CD4-positive, alpha-beta T cell treated with Interferon alpha-2 for 1 hour (primary cell): ENCODE data around the gene COA3.

ENCODE experiments used
- DNase-seq, 2 donors: peaks; one replicate each; pipeline ENCODE4 v3.0.0-alpha.2; 2020 to 2022

The COA3 gene, protein sequence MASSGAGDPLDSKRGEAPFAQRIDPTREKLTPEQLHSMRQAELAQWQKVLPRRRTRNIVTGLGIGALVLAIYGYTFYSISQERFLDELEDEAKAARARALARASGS

DNA sequence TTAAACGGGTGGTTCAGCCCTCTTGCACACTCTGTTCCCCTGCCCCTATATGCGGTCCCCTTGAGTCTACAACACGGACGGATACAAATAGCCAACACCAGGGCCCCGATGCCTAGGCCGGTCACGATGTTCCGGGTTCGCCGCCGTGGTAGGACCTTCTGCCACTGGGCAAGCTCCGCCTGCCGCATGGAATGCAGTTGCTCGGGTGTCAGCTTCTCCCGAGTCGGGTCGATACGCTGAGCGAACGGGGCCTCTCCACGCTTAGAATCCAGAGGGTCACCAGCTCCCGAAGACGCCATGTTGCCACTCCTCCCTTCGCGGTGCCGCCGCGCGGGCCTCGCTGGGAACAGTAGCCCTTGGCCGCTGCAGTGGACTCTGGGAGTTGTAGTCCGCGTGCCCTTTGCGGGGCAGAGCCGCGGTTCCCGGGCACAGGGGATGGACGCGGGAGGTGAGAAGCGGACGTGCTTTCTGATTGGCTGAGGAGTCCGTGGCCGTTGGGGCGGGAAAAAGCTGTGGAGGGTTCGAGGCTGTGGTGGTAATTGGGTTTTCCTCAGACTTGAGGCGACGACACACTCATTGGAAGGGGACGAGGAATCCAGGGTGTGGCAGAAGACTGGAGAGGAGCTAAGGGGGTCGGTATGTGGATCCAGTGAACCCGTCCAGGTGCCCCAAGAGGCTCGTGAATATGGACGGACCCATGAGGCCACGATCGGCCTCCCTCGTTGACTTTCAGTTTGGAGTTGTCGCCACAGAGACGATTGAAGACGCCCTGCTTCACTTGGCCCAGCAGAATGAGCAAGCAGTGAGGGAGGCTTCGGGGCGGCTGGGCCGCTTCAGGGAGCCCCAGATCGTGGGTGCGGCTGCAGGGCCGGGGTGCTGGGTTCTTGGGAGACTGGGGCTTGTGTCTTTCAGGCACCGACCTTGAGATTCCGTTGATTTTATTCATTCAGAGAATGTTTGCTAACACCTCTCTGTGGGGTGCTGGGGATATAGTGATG is at the start of gene COA3, which contains the start of gene CNTD1:
Gene COA3 (minus strand): TSS at position 322 of the 998 bp plus-strand sequence. CDS start 23 bp downstream, at position 299.
Gene CNTD1 (plus strand): TSS at position 479 of the 998 bp plus-strand sequence. CDS start 207 bp downstream, at position 686.
- DNase-seq = peak; percentile 74 to 80

DNA sequence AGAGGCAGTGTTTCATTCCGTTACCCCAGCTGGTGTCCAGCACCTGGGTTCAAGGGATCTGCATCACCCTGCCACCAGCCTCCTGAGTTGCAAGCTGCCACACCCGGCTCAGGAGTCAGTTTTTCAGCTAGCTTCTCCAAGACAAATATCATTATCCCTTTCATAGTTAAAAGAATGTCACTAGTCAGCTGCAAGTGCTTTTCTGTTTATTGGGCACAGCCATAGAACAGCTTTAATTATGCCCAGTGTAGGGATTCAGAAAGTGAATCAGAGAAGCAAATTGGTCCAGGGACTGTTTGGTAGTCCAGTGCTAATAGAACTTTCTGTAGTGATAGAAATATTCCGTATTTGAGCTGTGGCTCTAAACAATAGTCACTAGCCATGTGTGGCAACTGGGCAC is 49.6 kb upstream of the COA3 start:
- DNase-seq = no peak

DNA sequence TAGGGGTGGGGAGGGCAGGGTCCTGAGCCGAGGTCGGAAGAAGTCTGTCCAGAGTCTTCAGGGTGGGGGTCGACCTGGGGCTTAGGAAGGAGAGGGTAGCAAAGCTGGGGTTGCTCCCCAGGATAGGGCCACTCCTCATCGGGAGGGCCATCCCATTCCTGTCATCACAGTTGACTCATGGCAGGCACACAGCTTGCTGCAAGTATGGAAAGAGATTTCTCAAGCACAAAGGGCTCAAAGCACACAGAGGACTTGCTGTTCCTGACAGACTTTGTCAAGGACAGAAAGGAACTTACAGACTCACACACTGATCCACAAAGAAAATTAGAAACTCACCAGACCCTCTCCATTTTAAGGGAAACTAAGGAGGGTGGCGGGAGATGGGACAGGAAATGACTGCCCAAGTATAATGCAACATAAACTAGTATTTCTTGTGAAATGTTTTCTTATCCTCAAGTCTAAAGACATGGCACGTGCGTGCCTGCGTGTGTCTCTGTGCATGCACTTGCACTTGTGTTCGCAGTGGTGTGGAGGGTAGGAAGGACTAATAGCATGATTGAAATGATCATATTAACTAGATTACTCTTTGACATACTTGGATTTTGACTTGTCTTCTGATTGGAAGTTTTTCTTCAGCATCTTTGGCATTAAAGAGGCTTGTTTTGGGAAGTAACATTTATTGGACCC is 48.2 kb upstream of the COA3 start:
- no peak for DNase-seq

DNA sequence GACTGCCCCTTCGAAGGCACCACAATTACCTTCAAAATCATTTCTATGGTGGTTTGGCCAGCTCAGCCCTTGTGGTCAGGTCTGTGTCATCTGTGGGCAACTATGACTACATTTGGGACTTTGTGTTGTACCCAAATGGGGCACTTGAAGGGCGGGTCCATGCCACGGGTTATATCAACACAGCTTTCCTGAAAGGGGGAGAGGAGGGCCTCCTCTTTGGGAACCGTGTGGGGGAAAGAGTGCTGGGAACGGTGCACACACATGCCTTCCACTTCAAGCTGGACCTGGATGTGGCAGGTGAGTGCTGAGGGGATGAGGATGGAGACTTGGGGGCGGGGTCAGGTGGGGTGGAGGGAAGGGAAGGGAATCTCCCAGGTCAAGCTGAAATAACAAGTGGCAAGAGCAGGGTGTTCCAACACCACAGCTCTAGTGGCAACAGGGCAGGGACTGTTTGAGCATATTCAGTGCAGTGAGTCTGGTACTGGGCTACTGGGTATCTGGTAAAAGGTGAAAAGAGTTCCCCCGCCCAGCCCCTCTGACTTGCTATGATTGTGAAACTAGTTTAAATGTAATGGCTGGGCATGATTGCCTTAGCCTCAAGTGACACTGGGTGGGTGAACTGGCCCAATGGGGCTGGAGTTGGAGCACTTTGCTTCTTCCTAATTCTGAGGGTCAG is 47.6 kb upstream of the COA3 start:
- no peak for DNase-seq

DNA sequence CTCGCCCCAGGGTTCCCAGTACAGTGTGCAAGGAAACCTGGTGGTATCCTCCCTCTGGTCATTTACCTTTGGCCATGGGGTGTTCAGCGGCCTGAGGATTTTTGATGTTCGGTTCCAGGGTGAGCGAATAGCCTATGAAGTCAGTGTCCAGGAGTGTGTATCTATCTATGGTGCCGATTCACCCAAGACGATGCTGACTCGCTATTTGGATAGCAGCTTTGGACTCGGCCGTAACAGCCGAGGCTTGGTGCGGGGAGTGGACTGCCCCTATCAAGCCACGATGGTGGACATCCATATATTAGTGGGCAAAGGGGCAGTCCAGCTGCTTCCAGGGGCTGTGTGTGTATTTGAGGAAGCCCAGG is 47.0 kb upstream of the COA3 start:
- no peak for DNase-seq

DNA sequence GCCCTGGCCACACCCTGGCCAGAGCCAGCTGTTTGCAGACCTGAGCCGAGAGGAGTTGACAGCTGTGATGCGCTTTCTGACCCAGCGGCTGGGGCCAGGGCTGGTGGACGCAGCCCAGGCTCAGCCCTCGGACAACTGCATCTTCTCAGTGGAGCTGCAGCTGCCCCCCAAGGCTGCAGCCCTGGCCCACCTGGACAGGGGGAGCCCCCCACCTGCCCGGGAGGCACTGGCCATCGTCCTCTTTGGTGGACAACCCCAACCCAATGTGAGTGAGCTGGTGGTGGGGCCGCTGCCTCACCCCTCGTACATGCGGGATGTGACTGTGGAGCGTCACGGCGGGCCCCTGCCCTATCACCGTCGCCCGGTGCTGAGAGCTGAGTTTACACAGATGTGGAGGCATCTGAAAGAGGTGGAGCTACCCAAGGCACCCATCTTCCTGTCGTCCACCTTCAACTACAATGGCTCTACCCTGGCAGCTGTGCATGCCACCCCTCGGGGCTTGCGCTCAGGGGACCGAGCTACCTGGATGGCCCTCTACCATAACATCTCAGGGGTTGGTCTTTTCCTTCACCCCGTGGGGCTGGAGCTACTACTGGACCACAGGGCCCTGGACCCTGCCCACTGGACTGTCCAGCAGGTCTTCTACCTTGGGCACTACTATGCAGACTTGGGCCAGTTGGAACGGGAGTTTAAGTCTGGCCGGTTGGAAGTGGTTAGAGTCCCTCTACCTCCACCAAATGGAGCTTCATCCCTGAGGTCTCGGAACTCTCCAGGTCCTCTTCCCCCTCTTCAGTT is 46.5 kb upstream of the COA3 start:
- DNase-seq = no peak

DNA sequence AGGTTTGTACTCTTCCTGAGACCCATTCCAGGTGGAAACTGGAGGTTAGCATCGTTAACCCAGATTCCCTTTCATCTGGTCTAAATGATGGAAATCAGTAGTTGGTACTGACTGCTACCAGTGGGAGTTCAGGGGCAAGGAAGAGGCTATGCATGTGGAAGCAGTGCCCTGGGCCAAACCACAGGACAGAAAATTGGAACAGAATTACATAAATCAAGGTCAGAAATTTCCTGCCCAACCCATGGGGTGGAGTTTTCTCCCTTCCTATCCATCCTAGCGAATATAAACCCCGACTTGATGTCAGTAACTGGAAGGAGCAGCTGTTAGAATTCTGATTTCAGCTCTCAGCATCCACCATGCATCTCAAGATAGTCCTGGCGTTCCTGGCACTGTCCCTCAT is 45.8 kb upstream of the COA3 start, which contains the start of gene AOC2:
Gene AOC2 (plus strand): TSS at position 310 of the 400 bp plus-strand sequence. CDS start 47 bp downstream, at position 357.
- DNase-seq = no peak

DNA sequence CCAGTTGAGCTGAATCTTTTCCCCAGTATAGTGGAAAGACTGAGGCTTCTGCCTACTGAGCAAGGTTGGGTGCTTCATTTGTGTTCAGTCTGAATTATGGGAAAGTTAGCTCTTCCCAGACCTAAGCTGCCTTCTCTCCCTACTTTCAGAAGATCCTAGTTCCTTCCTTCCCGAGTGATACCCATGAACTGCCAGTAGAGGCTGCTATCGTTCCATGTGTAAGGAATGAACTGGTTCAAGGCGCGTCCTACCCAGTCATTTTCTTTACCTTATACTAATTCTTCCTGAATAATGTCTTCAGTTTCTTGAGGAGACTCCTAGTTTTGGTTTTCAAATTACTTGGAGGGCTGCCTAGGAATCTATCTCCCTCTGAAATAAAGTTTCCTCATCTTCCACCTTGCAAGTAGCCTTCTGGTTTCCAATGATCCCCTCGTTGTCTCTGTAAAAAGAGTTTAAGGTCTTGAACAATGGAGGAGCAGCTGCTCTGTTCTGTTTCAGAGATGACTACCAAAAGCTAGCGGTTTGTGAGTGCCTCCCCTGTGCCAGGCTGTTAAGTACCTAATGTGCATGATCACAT is 44.9 kb upstream of the COA3 start:
- peak; percentile 14 to 31 for DNase-seq

DNA sequence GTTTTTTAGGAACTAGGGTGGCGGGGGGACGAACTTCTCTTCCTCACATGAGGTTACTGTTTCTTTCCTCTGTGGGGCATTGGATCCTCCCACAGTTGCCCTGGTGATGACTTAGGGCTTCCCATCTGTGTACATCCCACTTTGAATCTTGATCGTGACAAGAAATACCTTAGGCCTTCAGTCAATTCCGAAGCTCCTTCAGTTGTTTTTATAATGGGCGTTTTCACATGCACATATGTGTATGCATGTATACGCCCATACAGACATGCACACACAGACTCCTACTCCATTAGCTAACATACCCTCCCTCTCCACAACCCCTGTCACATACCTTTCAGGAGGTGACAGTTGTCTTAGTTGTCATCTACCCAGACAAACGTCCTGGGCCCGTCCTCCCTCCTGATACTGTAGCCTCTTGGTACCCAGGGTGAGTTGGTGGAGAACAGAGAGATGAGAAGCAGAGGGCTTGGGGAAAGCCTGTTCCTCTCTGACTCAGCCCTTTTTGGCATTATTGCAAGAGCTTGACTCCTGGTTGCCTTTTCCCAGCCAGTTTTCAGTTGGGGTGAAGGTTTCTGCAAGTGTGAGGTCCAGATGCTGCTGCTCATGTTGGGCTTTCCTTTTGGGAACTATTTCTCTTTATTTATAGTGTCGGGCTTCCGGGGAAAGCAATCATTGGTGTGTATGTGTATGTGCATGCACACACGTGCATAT is 43.6 kb upstream of the COA3 start:
- no peak for DNase-seq

DNA sequence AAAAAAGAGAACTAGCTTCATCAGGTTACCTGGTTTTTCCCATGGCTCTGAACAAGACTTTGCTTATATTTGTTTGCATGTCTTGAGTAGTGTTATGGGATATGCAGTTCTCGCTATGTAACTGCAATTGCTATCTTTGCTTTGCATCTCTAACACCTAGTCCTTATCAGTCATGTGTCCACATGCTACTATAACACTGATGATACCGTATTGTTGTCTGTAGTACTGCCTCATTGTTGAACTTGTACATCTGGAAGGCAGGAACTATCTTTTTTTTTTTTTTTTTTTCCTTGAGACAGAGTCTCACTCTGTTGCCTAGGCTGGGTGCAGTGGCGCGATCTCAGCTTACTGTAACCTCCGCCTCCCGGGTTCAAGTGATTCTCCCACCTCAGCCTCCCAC is 37.2 kb upstream of the COA3 start:
- no peak for DNase-seq

DNA sequence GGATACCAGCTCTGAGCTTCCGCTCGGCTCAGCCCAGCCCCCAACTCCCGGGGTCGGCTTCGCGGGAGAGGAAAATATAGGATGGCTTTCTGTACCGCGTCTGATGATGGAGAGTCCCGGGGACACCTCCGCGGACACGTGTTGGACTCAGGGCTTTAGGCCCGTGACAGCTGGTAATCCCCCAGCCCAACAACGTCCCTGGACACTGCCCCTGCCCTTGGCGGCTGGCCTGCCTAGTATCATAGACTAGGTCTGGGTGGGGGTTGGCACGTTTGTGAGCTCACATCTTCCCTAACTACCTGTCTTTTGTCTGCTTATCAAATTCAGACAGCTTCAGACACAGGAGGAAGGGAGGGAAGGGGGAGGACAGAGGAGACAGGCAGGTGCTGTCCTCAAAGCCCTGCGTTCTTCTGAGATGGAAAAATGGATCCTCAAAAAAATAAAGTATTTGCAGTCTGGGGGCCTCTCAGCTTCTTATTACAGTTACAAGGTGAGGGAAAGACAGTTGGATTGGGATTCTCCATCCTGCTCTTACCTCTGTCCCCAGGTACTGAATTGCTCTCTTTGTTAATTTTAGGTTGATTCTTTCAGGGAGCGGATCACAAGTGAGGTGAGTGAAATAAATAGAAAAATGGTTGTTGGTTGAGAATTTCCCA is 35.4 kb upstream of the COA3 start:
- no peak for DNase-seq

DNA sequence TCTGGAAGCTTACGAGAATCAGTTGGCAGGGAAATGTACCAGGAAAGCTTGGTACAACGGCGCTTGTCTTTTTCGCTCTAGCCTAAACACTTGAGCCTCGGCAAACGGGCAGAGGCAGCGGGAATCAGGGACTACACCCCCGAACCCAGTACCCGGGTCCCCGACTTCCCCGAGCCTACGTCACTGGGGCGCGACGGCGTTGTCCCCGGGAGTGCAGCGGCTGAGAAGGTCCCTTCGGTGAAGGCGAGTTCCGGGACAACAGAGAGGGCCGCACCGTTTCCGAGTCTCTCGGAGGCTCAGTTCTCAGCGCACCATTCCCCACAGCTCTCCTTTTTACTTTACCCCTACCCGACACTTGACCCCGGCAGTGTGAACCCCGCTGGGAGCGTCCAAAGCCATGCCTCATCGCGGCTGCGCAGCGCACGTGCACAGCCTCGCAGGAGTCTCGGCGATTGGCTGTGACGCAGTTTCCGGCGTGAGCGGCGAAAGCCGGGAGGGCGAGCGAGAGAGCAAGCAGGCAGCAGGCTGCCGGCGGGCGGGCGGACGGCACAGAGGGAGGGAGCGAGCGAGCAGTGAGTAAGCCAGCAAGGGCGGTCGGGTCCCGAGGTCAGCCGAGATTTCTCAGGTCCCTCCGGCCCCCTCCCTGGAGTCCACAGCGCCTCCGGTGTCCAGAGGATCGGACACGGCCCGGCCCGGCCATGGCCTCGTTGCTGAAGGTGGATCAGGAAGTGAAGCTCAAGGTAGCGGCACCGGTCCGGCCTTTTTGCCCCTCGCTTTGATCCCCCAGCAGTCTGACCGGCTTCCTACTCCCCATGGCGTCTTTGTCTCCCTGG is 34.6 kb upstream of the COA3 start, which contains the start of gene PSME3:
Gene PSME3 (plus strand): TSS at position 464 of the 833 bp plus-strand sequence. CDS start 235 bp downstream, at position 699.
- DNase-seq = peak; percentile 88 to 91

DNA sequence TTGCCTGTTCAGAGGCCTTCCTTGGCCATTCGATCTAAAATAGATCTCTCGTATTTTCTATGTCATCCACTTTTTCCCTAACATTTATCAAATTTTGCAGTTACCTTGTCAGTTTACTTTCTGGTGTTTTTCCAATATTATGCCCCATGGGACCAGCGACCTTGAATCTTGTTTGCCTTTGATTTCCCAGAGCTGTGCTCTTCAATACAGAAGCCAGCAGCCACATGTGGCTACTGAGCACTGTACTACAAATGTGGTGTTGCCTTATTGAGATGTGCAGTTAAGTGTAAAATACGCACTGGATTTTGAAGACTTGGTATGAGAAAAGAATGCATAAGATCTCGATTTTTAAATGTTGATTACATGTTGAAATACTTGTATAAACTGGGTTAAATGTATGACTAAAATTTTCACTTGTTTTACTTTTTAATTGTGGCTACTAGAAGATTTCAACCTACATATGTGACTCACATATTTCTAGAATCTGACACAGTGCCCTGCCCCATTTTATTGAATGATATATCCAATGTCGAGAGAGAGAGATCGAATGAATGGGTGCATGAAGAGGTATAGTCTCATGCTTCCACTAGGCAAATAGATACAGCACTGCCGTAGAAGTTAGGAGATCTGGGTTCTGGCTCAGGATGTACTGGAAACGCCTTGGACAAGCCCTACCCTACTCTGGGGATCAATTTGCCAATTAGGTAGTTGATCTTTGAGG is 33.9 kb upstream of the COA3 start:
- no peak for DNase-seq

DNA sequence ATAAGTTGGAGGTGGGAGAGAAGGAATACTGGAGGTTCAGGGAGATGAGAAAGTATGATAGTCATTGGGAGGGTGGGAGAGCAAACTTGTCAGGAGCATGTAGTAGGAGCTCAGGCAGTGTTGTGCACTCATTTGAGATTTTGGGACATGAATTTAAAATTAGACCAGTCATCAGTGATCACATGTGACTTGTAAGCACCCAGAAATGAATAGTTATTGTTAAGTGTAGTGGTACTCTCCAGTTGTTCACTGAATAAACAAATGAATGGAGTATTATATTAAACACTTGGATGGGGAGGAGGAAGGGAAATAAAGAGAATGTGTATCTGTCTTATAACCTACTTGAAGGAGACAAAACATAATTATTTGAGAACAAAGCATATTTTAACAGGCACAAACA is 32.5 kb upstream of the COA3 start:
- no peak for DNase-seq

DNA sequence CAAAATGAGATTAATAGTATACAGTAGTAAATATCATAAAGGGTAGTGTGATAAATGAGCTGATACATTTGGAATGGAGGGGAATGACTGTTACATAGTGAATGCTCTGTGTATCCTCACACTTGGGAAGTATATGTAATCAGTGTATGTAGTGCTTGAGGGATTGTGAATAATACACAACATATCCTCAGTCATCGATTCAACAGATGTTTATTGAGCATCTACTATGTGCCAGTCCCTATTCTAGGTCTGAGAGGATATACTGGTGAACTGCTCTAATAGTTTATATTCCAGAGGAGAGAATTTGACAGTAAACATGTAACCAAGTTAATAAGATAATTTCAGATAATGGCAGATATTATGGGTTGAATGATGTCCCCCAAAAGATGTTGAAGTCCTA is 29.0 kb upstream of the COA3 start:
- no peak for DNase-seq

DNA sequence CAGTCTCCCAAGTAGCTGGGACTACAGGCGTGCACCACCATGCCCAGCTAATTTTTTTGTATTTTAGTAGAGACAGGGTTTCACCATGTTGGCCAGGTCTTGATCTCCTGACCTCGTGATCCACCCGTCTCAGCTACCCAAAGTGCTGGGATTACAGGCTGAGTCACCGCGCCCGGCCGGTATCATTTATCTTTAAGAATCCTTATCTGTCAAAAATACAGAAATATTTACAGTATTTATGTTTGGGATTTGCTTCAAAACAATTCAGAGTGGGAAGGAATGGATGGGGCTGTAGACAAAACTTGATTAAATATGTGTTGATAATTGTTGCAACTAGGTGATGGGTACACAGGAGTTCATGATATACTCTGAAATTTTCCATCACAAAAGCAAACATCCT is 22.7 kb upstream of the COA3 start:
- DNase-seq = no peak

DNA sequence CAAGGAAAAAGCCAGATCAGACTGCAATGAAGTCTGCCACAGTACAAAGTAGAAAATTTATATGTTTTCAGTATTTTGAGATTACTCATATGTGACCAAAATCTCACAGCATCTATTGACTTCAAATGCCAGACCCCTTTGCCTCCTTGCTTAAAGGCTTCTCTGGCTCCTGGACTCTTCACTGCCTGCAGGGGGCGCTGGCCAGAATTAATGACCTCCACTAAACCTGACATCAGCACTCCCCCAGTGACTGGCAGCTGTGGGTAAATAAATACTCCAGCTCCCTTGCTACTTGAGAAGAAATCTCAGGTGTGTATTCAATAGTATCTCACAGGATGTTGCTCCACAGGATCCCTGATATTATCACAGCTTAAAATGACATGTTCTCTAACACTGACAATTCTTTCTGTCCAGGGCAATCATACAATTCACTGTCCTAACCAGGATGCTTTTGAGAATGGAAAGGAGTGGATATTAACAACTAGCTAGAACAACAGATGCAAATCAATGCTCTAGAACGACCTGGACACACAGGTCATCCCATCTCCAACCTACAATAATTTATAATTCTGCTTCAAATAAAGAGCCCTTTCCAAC is 21.5 kb upstream of the COA3 start:
- peak; percentile 68 to 74 for DNase-seq

DNA sequence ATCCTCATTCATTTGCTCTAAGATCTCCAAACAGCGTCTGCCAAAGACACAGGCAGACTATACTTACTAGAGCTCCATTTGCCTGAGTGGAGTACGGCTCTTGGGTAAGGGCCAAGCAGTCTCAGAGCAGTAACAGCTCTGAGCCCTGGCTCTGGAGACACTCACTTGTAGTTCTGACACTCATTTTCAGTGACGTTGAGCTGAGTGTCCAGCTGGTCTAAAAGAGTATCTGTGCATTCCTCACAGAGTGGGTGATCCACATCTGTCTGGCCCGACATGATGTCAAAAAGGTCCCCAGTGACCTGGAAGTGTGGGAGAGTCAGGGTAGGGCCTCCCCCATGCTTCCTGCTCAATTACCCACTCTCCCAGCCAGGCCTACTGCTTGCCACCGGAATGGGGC is 19.9 kb upstream of the COA3 start:
- no peak for DNase-seq
